NCI-H2107 treated with DMSO at 0.1 percent for 48 hours (cell line): ENCODE data around the gene AGL.
"Not testable (repeated sequence)": the region's sequence is repeated elsewhere in the genome, so short reads cannot be mapped to it uniquely, and the experiment has no call there.

Source experiments
- DNase-seq: peaks from one replicate; lab custom pipeline; 2025; ENCODE audit not compliant: unreplicated experiment; lab: John Stamatoyannopoulos, UW

AGL gene

DNA sequence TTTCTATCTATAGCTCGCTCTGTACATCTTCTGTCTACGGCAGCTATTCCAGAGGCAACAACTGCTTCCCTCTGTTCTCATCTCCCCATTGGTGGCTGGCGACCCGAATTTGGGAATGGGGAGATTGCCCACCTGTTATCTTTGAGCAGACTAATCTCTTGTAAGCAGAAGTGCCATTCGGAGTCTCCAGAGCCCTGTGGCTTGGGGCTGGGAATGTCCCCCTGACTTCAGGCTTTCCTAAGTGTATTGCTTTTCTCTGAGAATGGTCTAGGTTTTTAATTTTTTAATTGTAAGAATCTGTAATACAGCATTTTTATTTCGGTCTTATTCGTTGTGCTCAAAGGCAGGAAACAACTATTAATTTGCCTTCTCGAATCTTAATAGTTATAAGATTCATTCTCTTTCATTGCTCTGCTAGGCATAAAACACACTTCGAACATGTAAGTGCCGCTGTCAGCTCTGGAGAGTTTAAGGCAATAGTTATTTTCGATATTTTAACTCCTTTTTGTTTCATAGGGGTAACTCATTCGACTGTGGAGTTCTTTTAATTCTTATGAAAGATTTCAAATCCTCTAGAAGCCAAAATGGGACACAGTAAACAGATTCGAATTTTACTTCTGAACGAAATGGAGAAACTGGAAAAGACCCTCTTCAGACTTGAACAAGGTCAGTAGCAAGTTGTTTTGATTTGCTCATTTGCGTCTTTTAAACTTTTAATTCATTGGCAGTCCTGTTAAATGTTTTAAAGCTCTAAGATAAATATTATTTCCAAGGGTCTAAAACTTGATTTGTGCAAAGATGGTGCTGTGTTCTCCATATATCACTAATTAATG is 514 bp downstream of the AGL start:
- DNase-seq: no peak

DNA sequence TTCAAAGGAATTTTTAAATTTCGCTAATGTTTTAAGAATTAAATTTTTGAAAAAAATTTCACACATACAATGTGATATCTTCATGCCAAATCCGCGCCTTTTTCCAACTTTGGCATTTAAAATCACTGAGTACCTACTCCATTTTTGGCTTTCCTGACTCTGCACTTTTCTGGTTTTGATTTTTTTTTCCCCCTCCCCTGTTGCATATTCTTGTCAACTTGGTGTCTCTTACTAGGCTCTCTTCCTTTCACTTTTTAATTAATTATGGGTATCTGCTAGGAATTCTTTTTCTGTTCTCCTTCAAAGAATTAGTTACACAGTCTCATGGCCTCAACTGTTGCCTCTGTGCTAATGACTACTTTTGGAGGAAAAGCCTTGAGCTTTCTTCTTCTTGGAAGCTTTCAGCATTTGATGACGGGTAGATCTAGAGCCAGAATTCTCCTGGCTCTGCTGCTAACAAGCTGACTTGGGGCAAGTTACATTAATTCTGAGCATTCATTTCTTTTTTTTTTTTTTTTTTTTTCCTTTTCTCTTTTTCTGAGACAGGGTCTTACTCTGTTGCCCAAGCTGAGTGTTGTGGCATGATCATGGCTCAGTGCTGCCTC is 1.8 kb downstream of the AGL start:
- DNase-seq: no peak

DNA sequence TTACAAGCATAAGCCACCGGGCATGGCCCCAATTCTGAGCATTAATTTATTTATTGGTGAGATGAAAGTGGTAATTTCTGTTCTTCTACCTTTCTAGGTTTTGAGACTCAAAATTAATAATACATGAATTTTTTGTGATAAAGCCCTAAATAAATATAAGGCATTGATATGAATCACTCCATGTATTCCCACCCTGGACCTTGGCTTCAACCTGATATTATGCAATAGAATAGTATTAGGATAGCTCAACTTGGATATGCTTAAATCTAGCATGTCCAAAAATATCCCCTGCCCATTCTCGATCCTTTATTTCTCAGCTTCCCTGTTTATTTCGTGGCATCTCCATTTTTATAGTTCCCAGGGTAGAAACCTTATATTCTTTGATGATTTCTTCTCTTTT is 2.5 kb downstream of the AGL start:
- DNase-seq: no peak

GRCh38 chr1:99855914-99856450 is 5.8 kb downstream of the AGL start:
- DNase-seq: no peak

GRCh38 chr1:99857041-99857440 is 6.9 kb downstream of the AGL start:
- DNase-seq: not testable (repeated sequence)

DNA sequence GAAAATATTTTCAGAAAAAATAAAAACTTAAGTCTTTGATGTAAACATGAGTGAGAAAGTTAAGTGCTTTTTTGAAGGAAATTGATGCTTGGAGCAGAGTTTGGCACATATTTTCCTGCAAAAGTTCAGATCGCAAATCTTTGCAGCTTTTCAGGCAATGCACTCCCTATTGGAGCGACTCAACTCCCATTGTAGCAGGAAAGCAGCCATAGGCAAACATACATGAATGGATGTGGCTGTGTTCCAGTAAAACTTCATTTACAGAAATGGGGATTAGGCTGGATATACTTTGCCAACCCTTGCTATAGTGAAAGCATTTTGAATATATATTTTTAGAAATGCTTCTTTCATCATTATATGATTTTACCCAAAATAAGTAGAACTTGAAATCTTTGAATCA is 8.1 kb downstream of the AGL start:
- no peak for DNase-seq

DNA sequence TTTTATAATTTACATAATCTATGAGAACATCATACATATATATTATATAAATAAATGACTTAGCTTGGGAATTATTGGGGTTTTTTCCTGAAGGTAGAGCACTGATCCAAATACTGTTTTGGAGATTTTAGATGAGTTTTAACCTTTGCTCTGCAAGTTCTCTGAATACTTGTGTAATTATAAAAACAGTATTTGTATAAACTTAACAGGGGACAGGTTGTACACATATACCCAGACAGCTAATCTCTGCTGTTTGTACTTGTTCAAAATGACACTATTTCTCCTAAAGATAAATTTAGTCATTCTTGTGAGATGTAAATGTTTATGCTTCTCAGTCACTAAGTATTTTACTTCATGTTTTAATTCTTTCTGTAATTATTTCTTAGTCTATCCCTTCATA is 8.7 kb downstream of the AGL start:
- no peak for DNase-seq

GRCh38 chr1:99860703-99861102 is 10.5 kb downstream of the AGL start:
- DNase-seq: no peak

DNA sequence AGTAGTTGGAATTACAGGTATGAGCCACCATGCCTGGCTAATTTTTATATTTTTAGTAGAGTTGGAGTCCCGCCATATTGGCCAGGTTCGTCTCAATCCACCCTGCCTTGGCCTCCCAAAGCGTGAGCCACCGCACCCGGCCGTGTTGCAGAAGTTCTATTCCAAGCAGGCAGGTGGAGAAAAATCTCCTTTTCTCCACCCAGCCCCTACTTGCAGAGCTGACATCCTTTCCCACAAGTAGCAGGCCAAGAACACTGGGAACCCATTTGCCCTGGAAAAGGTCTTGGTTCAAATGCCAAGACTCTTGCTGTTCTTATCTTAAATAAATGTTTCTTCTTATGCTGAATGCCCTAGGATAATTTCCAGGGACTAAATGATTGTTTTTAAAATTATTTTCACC is 17.5 kb downstream of the AGL start:
- no peak for DNase-seq

DNA sequence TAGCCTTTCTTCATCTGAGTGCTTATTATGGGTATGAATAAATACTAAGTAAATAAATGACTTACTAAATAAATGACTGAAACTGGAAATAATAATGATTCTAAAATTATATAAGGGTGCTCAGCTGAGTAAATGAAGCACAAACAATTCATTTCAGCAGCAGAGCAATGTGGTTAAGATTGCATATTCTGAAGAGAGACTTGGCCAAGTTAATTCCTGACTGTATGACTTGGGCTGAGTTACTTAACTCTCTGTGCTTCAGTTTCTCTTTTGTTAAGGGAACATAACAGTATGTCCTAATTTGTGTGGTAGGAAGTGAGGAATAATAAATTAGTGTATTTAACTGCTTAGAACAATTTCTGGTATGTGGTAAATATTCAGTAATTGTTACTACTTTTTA is 19.1 kb downstream of the AGL start:
- DNase-seq: no peak

- DNase-seq: no peak
These were observed 19.6 kb downstream of the AGL start for GRCh38 chr1:99869723-99870122.

GRCh38 chr1:99872063-99872462 is 21.9 kb downstream of the AGL start:
- no peak for DNase-seq

DNA sequence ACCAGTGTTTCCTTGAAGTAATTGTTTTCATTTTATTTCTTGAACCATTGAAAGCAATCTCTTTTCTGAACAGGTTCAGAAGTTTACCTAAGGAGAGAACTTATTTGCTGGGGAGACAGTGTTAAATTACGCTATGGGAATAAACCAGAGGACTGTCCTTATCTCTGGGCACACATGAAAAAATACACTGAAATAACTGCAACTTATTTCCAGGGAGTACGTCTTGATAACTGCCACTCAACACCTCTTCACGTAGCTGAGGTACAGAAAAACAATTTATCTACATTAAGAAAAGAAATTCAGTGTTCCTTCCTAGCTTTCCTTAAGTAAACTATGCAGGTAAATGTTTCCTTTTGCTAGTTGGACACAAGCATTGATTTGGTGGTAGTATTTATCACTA is 27.4 kb downstream of the AGL start:
- DNase-seq: no peak

GRCh38 chr1:99886179-99886578 is 36.0 kb downstream of the AGL start:
- no peak for DNase-seq

GRCh38 chr1:99886841-99887240 is 36.7 kb downstream of the AGL start:
- DNase-seq: no peak

DNA sequence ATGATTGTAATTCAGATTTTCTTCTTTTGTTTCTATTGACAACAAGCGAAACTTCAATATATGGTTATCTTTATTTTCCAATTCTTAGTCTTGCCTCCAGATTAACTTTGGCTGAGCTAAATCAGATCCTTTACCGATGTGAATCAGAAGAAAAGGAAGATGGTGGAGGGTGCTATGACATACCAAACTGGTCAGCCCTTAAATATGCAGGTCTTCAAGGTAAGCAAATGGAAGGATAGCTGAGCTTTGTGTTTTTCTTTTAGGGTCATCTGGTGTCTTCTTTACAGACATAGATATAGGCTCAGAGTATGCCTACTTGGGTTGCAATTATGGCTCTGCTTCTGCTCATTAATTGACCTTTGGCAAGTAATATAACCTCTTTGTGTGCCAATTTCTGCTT is 37.7 kb downstream of the AGL start:
- DNase-seq: no peak

DNA sequence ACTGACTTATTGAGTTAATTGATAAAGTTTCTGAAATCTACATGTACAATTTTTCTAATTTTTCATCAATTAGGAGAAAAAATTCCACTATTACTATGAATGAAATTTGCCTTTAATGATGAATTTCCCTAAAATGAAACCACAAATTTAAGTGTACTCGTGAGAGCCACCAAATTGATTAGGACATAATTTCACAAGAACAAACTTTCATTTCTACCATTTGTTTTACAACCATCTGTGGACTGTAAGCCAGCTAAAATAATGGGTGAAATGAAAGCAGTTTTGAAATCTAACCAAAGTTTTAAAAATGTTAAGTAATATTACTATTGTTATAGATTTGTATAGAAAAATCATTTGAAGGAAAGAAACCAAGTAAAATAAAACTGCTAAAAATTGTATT is 41.8 kb downstream of the AGL start:
- no peak for DNase-seq

GRCh38 chr1:99903278-99903677 is 53.1 kb downstream of the AGL start:
- DNase-seq: not testable (repeated sequence)

- no peak for DNase-seq
These were observed 56.4 kb downstream of the AGL start for GRCh38 chr1:99906535-99906934.

- DNase-seq: no peak
These were observed 67.1 kb downstream of the AGL start for GRCh38 chr1:99917214-99917613.

GRCh38 chr1:99919220-99919619 is 69.1 kb downstream of the AGL start:
- no peak for DNase-seq

DNA sequence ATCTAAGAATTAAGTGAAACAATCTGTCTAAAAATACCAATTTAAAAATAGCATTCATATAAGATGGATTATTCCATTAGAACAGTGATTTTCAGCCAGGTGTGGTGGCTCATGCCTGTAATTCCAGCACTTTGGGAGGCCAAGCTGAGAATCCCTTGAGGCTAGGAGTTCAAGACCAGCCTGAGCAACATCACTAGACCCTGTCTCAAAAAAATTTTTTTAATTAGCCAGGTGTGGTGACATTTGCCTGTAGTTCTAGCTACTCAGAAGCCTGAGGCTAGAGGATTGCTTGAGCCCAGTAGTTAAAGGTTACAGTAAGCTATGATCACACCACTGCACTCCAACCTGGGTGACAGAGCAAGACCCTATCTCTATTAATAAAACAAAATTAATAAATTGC is 84.6 kb downstream of the AGL start:
- DNase-seq: no peak

DNA sequence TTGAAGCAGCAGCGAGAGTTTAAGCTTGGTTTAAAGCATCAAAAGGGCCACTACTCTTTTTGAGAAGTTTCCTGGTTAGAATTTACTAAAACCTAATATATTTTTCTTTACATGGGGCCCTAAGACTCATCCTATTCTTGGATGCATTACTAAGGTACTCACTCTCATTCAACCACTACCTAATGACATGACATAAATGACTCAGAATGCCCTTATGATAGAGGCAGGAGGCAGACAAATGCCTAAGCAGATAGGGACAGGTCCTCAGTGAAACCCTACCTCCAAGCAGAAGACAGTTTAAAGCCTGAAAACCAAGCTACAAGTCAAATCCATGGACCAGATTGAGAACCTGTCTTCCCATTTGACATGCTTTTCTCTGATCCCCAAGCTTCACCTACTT is 85.4 kb downstream of the AGL start:
- no peak for DNase-seq
